ENCODE measurements around the gene TXK.

The TXK gene

GRCh38 chr4:48162162-48162561 lies 28.1 kb upstream of the TXK start:
- H3K4me1 ChIP-seq (ENCODE audit: control insufficient read depth, insufficient read depth, low read length), result no peaks in the 10 kb centered on the region
- ChIA-PET POLR2A (no interaction called here), CTCF (no interaction called here)
- H3K27ac ChIP-seq (ENCODE audit: extremely low read depth, low read depth, low read length), result no peak overlapping the region
- TF ChIP-seq CTCF (tag by site-specific recombination; IDR thresholded peaks at IDR 0.05) (no peak), ZNF830 (tag by site-specific recombination; IDR thresholded peaks at IDR 0.05; ENCODE audit: low read depth) (no peak), ZBTB17 (tag by site-specific recombination; IDR thresholded peaks at IDR 0.05) (no peak), ZNF558 (tag by site-specific recombination; IDR thresholded peaks at IDR 0.05) (no peak), ZNF585B (tag by site-specific recombination; IDR thresholded peaks at IDR 0.05) (no peak), ZNF16 (tag by site-specific recombination; IDR thresholded peaks at IDR 0.05; ENCODE audit: low read depth) (no peak)
- no peak overlapping the region for H3K4me3 ChIP-seq (ENCODE audit: low read depth, low read length)
- H3K9me3 ChIP-seq (ENCODE audit: control insufficient read depth, insufficient read depth, low read depth, low read length), result no peaks in the 10 kb centered on the region
- no peaks in the 10 kb centered on the region for H3K36me3 ChIP-seq (ENCODE audit: control insufficient read depth in 2 of 2, insufficient read depth in 1 of 2, low read length in 2 of 2)

- ChIA-PET CTCF (interaction anchor here (0.7 kb wide), 1 partner anchor 87 kb away, joined by 3 read pairs; no protein-coding TSS in a partner anchor), POLR2A (no interaction called here)
- Histone ChIP-seq H3K27ac (ENCODE audit: extremely low read depth, low read depth, low read length) (no peak overlapping the region), H3K36me3 (ENCODE audit: control insufficient read depth in 2 of 2, insufficient read depth in 1 of 2, low read length in 2 of 2) (peaks cover 0 to 14% of the 10 kb centered on the region in 2 experiments; a peak in 1 of 3 replicates), H3K4me3 (ENCODE audit: low read depth, low read length) (no peak overlapping the region), H3K9me3 (ENCODE audit: control insufficient read depth, insufficient read depth, low read depth, low read length) (no peaks in the 10 kb centered on the region), H3K4me1 (ENCODE audit: control insufficient read depth, insufficient read depth, low read length) (no peaks in the 10 kb centered on the region)
- no peak for TF ChIP-seq FEZF1 (tag by site-specific recombination; IDR thresholded peaks at IDR 0.05)
- no peak for TF ChIP-seq ZNF549 (tag by site-specific recombination; IDR thresholded peaks at IDR 0.05)
- TF ChIP-seq ZBTB1 (tag by site-specific recombination; IDR thresholded peaks at IDR 0.05), result no peak
- TF ChIP-seq ZNF704 (tag by site-specific recombination; IDR thresholded peaks at IDR 0.05), result no peak
- no peak for TF ChIP-seq OVOL3 (tag by site-specific recombination; IDR thresholded peaks at IDR 0.05)
- TF ChIP-seq ZNF10 (tag by site-specific recombination; IDR thresholded peaks at IDR 0.05), result no peak
- no peak for TF ChIP-seq SCRT2 (tag by site-specific recombination; IDR thresholded peaks at IDR 0.05)
- TF ChIP-seq ZNF670 (tag by site-specific recombination; IDR thresholded peaks at IDR 0.05; ENCODE audit: low read depth), result no peak
- TF ChIP-seq, protein P1, sequence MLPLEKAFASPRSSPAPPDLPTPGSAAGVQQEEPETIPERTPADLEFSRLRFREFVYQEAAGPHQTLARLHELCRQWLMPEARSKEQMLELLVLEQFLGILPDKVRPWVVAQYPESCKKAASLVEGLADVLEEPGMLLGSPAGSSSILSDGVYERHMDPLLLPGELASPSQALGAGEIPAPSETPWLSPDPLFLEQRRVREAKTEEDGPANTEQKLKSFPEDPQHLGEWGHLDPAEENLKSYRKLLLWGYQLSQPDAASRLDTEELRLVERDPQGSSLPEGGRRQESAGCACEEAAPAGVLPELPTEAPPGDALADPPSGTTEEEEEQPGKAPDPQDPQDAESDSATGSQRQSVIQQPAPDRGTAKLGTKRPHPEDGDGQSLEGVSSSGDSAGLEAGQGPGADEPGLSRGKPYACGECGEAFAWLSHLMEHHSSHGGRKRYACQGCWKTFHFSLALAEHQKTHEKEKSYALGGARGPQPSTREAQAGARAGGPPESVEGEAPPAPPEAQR (tag by site-specific recombination; IDR thresholded peaks at IDR 0.05), result no peak
- TF ChIP-seq AEBP2 (tag by site-specific recombination; IDR thresholded peaks at IDR 0.05; ENCODE audit: borderline replicate concordance), result no peak
- TF ChIP-seq PRDM1 (tag by site-specific recombination; IDR thresholded peaks at IDR 0.05), result no peak
- no peak for TF ChIP-seq HOXD13 (CRISPR knock-in tag; IDR thresholded peaks at IDR 0.05; ENCODE audit: borderline replicate concordance)
Observed at GRCh38 chr4:48157271-48157670, 23.2 kb upstream of the TXK start.

Measured in HEK293 (cell line).